ENCODE results near the gene CMTM4.

GRCh38 chr16:66660422-66661209 lies 35.9 kb downstream of the CMTM4 start:
- TF ChIP-seq CTCF (conservative IDR thresholded peaks at IDR 0.05; ENCODE audit: low read depth in 2 of 2) (0 out of 4 replicates have a peak, but pooled peaks of 1 of the 2 experiments have one; percentile 4), REST (IDR thresholded peaks at IDR 0.05; ENCODE audit: unreplicated experiment) (no peak), ZNF331 (CRISPR knock-in tag; IDR thresholded peaks at IDR 0.05; ENCODE audit: low read depth) (no peak), EZH2 (IDR thresholded peaks at IDR 0.05; ENCODE audit: low read depth, unreplicated experiment) (no peak), CREB1 (CRISPR knock-in tag; IDR thresholded peaks at IDR 0.05; ENCODE audit: low read depth) (no peak), ZNF114 (CRISPR knock-in tag; IDR thresholded peaks at IDR 0.05) (no peak), STAT1 (IDR thresholded peaks at IDR 0.05; ENCODE audit: unreplicated experiment) (no peak), POLR2AphosphoS5 (IDR thresholded peaks at IDR 0.05; ENCODE audit: low read depth) (no peak), JUNB (IDR thresholded peaks at IDR 0.05; ENCODE audit: unreplicated experiment) (no peak), ZNF462 (CRISPR knock-in tag; IDR thresholded peaks at IDR 0.05) (no peak), EZH2phosphoT487 (IDR thresholded peaks at IDR 0.05; ENCODE audit: unreplicated experiment) (no peak), NANOG (IDR thresholded peaks at IDR 0.05; ENCODE audit: borderline replicate concordance) (no peak), ETS1 (IDR thresholded peaks at IDR 0.05) (no peak)

Data from GM23338 (cell line).